Fibroblast of lung (primary cell): ENCODE data around the gene MUC2.

Experiments used
- EZH2 ChIP-seq: IDR thresholded peaks from 2 replicates; pipeline ENCODE4 v1.5.1; 2012; ENCODE audit warnings: low read length, control low read depth, mild to moderate bottlenecking; ENCODE audit errors: missing control alignments
- TF ChIP-seq, protein P1 (sequence below), 2 donors: IDR thresholded peaks in 1 of 2; conservative IDR thresholded peaks in 1 of 2; 1 replicate in 1 of 2; 2 replicates in 1 of 2; pipeline ENCODE4 v1.5.1; 2011 to 2012; ENCODE audit warnings: low read length in 2 of 2, control low read depth in 1 of 2, inconsistent platforms in 1 of 2, low read depth in 1 of 2, mild to moderate bottlenecking in 1 of 2

DNA sequence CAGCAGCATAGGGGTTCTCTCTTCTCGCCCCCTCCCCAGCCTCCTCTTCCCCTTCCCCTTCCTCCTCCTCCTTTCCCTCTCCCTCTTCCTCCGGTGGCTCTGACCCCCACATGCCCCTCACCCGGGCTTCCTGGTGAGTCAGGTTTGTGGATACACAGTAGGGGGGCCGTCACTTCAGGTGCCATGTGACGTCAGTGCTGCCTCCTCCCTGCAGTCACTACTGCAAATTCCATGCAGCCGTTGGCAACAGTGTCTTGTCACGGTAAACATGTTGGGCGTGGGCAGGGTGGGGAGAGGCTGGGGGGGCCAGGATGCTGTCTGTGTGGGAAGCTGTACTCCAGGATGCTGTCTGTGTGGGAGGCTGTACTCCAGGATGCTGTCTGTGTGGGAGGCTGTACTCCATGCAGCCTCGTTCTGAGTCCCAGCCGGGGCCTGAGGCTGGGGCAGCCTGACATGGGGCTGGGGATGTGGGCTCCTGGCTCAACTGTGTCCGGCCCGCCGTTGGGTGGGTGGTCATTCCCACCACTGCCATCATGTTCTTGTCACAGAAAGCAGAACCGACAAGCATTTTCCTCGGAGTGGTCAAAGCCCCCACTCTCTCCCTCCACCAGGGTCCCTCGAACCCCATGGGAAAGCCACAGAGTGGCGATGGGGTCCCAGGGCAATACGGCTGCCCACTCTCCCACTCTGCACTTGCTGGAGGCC, 2.4 kb upstream of the MUC2 start:
- no peak for TF ChIP-seq EZH2
- TF ChIP-seq, protein P1, sequence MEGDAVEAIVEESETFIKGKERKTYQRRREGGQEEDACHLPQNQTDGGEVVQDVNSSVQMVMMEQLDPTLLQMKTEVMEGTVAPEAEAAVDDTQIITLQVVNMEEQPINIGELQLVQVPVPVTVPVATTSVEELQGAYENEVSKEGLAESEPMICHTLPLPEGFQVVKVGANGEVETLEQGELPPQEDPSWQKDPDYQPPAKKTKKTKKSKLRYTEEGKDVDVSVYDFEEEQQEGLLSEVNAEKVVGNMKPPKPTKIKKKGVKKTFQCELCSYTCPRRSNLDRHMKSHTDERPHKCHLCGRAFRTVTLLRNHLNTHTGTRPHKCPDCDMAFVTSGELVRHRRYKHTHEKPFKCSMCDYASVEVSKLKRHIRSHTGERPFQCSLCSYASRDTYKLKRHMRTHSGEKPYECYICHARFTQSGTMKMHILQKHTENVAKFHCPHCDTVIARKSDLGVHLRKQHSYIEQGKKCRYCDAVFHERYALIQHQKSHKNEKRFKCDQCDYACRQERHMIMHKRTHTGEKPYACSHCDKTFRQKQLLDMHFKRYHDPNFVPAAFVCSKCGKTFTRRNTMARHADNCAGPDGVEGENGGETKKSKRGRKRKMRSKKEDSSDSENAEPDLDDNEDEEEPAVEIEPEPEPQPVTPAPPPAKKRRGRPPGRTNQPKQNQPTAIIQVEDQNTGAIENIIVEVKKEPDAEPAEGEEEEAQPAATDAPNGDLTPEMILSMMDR (conservative IDR thresholded peaks at IDR 0.05 in 1 of 2, IDR thresholded peaks at IDR 0.05 in 1 of 2; ENCODE audit: low read depth in 1 of 2, low read length in 2 of 2) = no peak
